ENCODE results near the gene MMP11.

The MMP11 gene

DNA sequence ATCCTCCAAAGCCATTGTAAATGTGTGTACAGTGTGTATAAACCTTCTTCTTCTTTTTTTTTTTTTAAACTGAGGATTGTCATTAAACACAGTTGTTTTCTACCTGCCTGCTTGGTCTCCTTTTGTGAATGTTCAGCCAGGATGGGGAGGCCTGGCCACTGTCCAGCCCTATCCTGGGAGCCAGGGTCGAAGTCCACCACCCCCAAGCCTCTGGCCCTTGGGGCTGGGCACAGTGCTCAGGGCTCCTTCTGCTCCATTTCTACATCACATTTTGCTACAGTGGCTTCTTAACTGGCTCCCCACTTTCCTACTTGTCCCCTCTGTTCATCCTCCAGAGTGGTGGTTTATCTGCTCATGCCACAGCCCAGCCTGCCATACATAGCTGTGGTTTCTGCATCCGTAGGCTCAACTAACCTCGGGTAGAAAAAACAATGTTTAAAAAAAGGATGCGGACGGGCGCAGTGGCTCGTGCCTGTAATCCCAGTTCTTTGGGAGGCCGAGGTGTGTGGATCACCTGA, 11.6 kb downstream of the MMP11 start:
- no peaks in the 10 kb centered on the region for H3K9me3 ChIP-seq (ENCODE audit: control insufficient read depth, low read depth, low read length)
- no peak overlapping the region for H3K9ac ChIP-seq (ENCODE audit: low read length)
- no peaks in the 10 kb centered on the region for H3K27me3 ChIP-seq (ENCODE audit: control insufficient read depth, insufficient read depth, low read length)
- H3K4me3 ChIP-seq (ENCODE audit: low read length), result no peak overlapping the region
- H3K36me3 ChIP-seq (ENCODE audit: control insufficient read depth, low read depth, low read length), result no peaks in the 10 kb centered on the region
- peaks cover 11% of the 10 kb centered on the region for H3K4me1 ChIP-seq (ENCODE audit: control insufficient read depth, low read depth, low read length)
- no peak overlapping the region for H3K27ac ChIP-seq (ENCODE audit: low read length)

DNA sequence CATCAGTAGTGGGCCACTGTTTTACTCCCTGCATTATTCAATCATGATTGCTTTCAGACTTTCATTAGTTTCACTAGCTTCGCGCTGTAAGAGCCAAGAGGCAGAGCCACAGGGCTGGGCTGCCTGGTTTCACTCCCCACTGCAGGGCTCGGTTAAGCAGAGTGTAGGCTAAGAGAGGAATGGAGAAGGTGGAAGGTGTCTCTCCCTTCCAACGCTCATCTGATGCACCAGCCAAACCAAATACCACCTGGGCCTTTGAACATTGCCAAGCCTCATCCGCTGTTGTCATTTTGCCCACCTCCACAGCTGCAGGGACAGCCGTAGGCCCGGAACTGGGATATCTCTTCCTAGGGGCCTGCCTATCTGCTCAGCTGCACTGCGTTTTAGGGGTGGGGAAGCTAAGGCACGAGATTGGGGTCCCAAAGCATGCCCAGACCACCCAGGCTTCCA, 13.6 kb downstream of the MMP11 start:
- Histone ChIP-seq H3K27ac (ENCODE audit: low read length) (peak overlapping the region; percentile 75), H3K9ac (ENCODE audit: low read length) (peak overlapping the region; percentile 96), H3K27me3 (ENCODE audit: control insufficient read depth, insufficient read depth, low read length) (no peaks in the 10 kb centered on the region), H3K36me3 (ENCODE audit: control insufficient read depth, low read depth, low read length) (peaks cover 10% of the 10 kb centered on the region), H3K9me3 (ENCODE audit: control insufficient read depth, low read depth, low read length) (no peaks in the 10 kb centered on the region), H3K4me1 (ENCODE audit: control insufficient read depth, low read depth, low read length) (peaks cover 11% of the 10 kb centered on the region), H3K4me3 (ENCODE audit: low read length) (peak overlapping the region; percentile 97)

GRCh38 chr22:23786752-23787599, 14.3 kb downstream of the MMP11 start, which contains the start of gene SMARCB1:
Gene SMARCB1, plus strand, starts transcription at chr22:23786966. Its CDS starts 204 bp downstream, at chr22:23787170.
- no peaks in the 10 kb centered on the region for H3K9me3 ChIP-seq (ENCODE audit: control insufficient read depth, low read depth, low read length)
- peaks cover 17% of the 10 kb centered on the region for H3K36me3 ChIP-seq (ENCODE audit: control insufficient read depth, low read depth, low read length)
- peak within 1 kb of the TSS; percentile 96 for H3K9ac ChIP-seq (ENCODE audit: low read length)
- H3K27ac ChIP-seq (ENCODE audit: low read length), result peak within 1 kb of the TSS; percentile 89
- no peaks in the 10 kb centered on the region for H3K27me3 ChIP-seq (ENCODE audit: control insufficient read depth, insufficient read depth, low read length)
- peaks cover 11% of the 10 kb centered on the region for H3K4me1 ChIP-seq (ENCODE audit: control insufficient read depth, low read depth, low read length)
- H3K4me3 ChIP-seq (ENCODE audit: low read length), result peak within 1 kb of the TSS; percentile 97

- peak overlapping the region; percentile 97 for H3K4me3 ChIP-seq (ENCODE audit: low read length)
- H3K4me1 ChIP-seq (ENCODE audit: control insufficient read depth, low read depth, low read length), result peaks cover 11% of the 10 kb centered on the region
- peak overlapping the region; percentile 96 for H3K9ac ChIP-seq (ENCODE audit: low read length)
- H3K27ac ChIP-seq (ENCODE audit: low read length), result no peak overlapping the region
- H3K27me3 ChIP-seq (ENCODE audit: control insufficient read depth, insufficient read depth, low read length), result no peaks in the 10 kb centered on the region
- peaks cover 22% of the 10 kb centered on the region for H3K36me3 ChIP-seq (ENCODE audit: control insufficient read depth, low read depth, low read length)
- no peaks in the 10 kb centered on the region for H3K9me3 ChIP-seq (ENCODE audit: control insufficient read depth, low read depth, low read length)
These were observed 14.9 kb downstream of the MMP11 start for GRCh38 chr22:23787600-23787896.

DNA sequence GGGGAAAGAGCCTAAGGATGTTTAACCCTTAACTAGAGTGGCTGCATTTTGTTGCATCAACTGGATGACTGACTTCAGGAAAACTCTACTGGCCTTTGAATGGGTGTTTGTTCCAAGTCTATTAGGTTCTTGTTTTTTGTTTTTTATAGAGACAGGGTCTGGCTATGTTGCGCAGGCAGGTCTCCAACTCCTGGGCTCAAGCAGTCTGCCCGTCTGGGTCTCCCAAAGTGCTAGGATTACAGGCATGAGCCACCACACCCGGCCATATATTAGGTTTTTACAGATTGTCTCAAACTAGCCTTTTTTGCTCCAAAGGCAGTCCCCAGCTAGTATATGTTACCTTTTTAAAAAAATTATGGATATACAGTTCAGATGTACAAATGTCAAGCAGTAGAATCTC, 15.3 kb downstream of the MMP11 start:
- Histone ChIP-seq H3K27ac (ENCODE audit: low read length) (no peak overlapping the region), H3K4me3 (ENCODE audit: low read length) (peak overlapping the region; percentile 97), H3K36me3 (ENCODE audit: control insufficient read depth, low read depth, low read length) (peaks cover 26% of the 10 kb centered on the region), H3K27me3 (ENCODE audit: control insufficient read depth, insufficient read depth, low read length) (no peaks in the 10 kb centered on the region), H3K9me3 (ENCODE audit: control insufficient read depth, low read depth, low read length) (no peaks in the 10 kb centered on the region), H3K4me1 (ENCODE audit: control insufficient read depth, low read depth, low read length) (peaks cover 11% of the 10 kb centered on the region), H3K9ac (ENCODE audit: low read length) (peak overlapping the region; percentile 96)

DNA sequence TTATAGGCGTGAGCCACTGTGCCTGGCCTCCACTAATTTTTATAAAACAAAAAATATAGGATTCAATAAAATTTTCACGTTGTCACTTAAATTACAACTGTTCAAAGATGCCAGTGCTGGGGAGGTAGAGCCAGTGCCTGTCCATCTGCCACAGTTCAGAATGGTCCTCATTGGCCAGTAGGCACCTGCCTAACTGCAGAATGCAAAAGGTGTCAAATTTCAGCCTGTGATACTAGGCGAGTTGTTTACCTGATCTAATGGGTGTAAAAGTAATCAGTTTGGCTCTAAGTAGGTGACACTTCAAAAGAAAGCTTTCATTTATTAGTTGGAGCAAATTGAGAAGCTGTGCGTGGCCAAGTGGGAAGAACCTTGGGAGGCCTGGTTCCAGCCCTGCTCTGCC, 16.5 kb downstream of the MMP11 start:
- no peaks in the 10 kb centered on the region for H3K27me3 ChIP-seq (ENCODE audit: control insufficient read depth, insufficient read depth, low read length)
- H3K9me3 ChIP-seq (ENCODE audit: control insufficient read depth, low read depth, low read length), result no peaks in the 10 kb centered on the region
- H3K27ac ChIP-seq (ENCODE audit: low read length), result no peak overlapping the region
- peaks cover 36% of the 10 kb centered on the region for H3K36me3 ChIP-seq (ENCODE audit: control insufficient read depth, low read depth, low read length)
- H3K4me3 ChIP-seq (ENCODE audit: low read length), result no peak overlapping the region
- no peak overlapping the region for H3K9ac ChIP-seq (ENCODE audit: low read length)
- peaks cover 11% of the 10 kb centered on the region for H3K4me1 ChIP-seq (ENCODE audit: control insufficient read depth, low read depth, low read length)

DNA sequence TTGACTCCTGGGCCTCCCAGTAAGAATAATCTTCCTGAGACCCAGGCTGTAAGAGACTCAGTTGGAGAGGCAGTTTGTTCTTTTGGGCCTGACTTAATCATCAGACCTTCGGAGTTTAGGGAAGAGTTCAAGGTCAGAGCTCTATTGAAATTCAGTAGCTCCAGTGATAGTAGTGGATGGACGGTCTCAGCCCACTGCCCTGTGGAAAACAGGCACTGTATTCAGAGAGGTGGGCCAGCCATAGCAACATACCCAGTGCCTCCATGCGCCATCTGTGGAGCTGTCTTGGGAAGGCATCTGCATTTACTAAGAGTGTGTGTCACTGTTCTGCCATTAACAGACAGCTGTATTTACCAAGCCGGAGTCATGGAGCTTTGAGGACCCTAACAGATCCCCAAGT, 17.0 kb downstream of the MMP11 start:
- Histone ChIP-seq H3K36me3 (ENCODE audit: control insufficient read depth, low read depth, low read length) (peaks cover 41% of the 10 kb centered on the region), H3K9ac (ENCODE audit: low read length) (no peak overlapping the region), H3K27ac (ENCODE audit: low read length) (no peak overlapping the region), H3K9me3 (ENCODE audit: control insufficient read depth, low read depth, low read length) (no peaks in the 10 kb centered on the region), H3K27me3 (ENCODE audit: control insufficient read depth, insufficient read depth, low read length) (no peaks in the 10 kb centered on the region), H3K4me3 (ENCODE audit: low read length) (no peak overlapping the region), H3K4me1 (ENCODE audit: control insufficient read depth, low read depth, low read length) (peaks cover 11% of the 10 kb centered on the region)

GRCh38 chr22:23790819-23791737, 18.4 kb downstream of the MMP11 start:
- H3K36me3 ChIP-seq (ENCODE audit: control insufficient read depth, low read depth, low read length), result peaks cover 48% of the 10 kb centered on the region
- H3K9ac ChIP-seq (ENCODE audit: low read length), result no peak overlapping the region
- H3K27ac ChIP-seq (ENCODE audit: low read length), result no peak overlapping the region
- no peaks in the 10 kb centered on the region for H3K27me3 ChIP-seq (ENCODE audit: control insufficient read depth, insufficient read depth, low read length)
- no peak overlapping the region for H3K4me3 ChIP-seq (ENCODE audit: low read length)
- no peaks in the 10 kb centered on the region for H3K9me3 ChIP-seq (ENCODE audit: control insufficient read depth, low read depth, low read length)
- peaks cover 11% of the 10 kb centered on the region for H3K4me1 ChIP-seq (ENCODE audit: control insufficient read depth, low read depth, low read length)

DNA sequence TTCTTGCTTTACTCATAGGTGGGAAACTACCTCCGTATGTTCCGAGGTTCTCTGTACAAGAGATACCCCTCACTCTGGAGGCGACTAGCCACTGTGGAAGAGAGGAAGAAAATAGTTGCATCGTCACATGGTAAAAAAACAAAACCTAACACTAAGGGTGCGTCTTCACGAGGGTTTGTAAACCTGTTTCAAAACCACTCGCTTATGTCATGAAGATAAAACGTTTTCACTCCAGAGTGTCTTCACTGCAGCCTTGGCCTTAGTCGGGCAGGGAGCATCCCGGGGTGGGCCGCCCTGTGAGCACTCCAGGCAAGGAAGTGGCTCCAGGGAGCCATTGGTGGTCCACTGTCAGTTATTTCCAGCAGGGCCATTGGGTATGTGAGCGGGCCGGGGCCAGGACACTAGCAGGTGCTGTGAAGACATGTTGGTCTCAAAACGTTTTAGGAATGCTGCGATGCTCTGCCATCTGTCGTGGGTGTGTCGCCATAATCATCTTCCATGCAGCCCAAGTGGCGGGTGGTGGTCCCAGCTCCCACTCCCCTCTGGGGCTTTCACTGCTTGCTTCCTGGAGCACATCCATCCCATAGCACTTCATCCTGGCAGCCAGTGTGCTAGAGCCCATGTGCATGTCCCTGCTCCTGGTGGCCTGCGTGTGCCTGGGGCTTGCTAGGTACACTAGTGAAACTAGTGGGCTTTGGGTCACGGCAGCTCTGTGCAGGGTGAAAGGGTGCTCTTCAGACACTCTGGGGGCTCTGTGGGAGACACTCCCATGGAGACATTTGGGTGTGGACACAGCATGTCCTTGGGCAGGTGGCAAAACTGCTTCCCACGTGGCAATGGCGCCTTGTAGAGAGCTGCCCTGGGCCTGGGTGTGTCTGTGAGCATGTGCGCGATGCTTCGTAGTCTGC, 19.3 kb downstream of the MMP11 start:
- peaks cover 53% of the 10 kb centered on the region for H3K36me3 ChIP-seq (ENCODE audit: control insufficient read depth, low read depth, low read length)
- H3K9me3 ChIP-seq (ENCODE audit: control insufficient read depth, low read depth, low read length), result no peaks in the 10 kb centered on the region
- H3K27me3 ChIP-seq (ENCODE audit: control insufficient read depth, insufficient read depth, low read length), result no peaks in the 10 kb centered on the region
- H3K4me1 ChIP-seq (ENCODE audit: control insufficient read depth, low read depth, low read length), result peaks cover 7% of the 10 kb centered on the region
- no peak overlapping the region for H3K4me3 ChIP-seq (ENCODE audit: low read length)
- H3K9ac ChIP-seq (ENCODE audit: low read length), result no peak overlapping the region
- H3K27ac ChIP-seq (ENCODE audit: low read length), result no peak overlapping the region

GRCh38 chr22:23793326-23793725, 20.7 kb downstream of the MMP11 start:
- no peak overlapping the region for H3K27ac ChIP-seq (ENCODE audit: low read length)
- H3K4me1 ChIP-seq (ENCODE audit: control insufficient read depth, low read depth, low read length), result peaks cover 3% of the 10 kb centered on the region
- no peaks in the 10 kb centered on the region for H3K9me3 ChIP-seq (ENCODE audit: control insufficient read depth, low read depth, low read length)
- H3K9ac ChIP-seq (ENCODE audit: low read length), result no peak overlapping the region
- H3K4me3 ChIP-seq (ENCODE audit: low read length), result no peak overlapping the region
- H3K36me3 ChIP-seq (ENCODE audit: control insufficient read depth, low read depth, low read length), result peaks cover 59% of the 10 kb centered on the region
- no peaks in the 10 kb centered on the region for H3K27me3 ChIP-seq (ENCODE audit: control insufficient read depth, insufficient read depth, low read length)

DNA sequence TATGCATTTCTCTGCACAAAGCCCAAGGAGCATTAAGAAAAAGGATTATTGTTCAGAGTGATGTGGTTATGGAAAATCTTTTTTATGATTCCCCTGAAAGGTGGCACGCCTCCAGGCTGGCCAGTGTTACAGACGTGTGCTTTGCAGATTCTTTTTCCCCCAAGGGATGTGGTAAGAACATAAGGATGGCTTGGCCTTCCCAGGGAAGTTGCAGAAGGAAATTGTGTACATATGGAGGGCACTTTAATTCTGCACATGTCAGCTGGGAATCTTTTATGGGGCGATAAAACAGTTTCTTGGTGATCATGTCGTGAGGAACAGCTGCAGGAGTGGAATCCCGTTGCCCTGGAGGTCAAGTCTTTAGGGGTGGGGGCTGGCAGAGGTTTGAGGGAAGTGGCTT, 23.8 kb downstream of the MMP11 start:
- Histone ChIP-seq H3K4me3 (ENCODE audit: low read length) (no peak overlapping the region), H3K36me3 (ENCODE audit: control insufficient read depth, low read depth, low read length) (peaks cover 67% of the 10 kb centered on the region), H3K9me3 (ENCODE audit: control insufficient read depth, low read depth, low read length) (no peaks in the 10 kb centered on the region), H3K9ac (ENCODE audit: low read length) (no peak overlapping the region), H3K27me3 (ENCODE audit: control insufficient read depth, insufficient read depth, low read length) (no peaks in the 10 kb centered on the region), H3K4me1 (ENCODE audit: control insufficient read depth, low read depth, low read length) (no peaks in the 10 kb centered on the region), H3K27ac (ENCODE audit: low read length) (no peak overlapping the region)
